Transverse colon (tissue), 3 donors: ENCODE measurements around the gene CHSY3.

ENCODE experiments used
- POLR2A ChIP-seq: fragments of 450-650 bp; IDR thresholded peaks from one replicate; pipeline ENCODE4 v1.6.1; 2016; ENCODE audit warnings: antibody characterized with exemption, mild to moderate bottlenecking, moderate library complexity
- TF ChIP-seq, protein P1 (sequence below), 5 experiments: fragments of 200-600 bp in 3 of 5; fragments of 450-650 bp in 2 of 5; sonication (generic) in 3 of 5; IDR thresholded peaks; 1 replicate in 2 of 5; 2 replicates in 3 of 5; pipeline ENCODE4 v1.5.1; 2016 to 2017; ENCODE audit warnings: antibody characterized with exemption in 5 of 5, inconsistent platforms in 3 of 5, mild to moderate bottlenecking in 2 of 5, moderate library complexity in 1 of 5

DNA sequence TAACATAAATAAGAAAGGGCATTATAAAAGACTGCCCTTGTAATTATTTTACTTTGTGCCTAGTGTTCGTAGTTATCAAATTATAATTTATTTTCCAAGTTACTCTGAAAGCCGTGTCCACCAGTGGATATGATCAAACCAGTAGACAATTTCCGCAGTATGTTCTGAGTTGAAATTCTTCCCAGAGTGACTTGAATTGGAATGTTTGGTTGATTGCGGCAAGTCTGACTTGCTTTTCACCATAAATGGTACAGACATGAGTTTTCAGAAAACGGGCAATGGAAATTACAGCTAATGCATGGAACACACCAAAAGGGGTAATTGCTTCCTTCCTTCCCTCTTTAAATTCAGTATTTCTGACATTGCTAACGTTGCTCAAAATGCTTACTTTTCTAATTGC, 56.6 kb downstream of the CHSY3 start:
- TF ChIP-seq, protein P1, sequence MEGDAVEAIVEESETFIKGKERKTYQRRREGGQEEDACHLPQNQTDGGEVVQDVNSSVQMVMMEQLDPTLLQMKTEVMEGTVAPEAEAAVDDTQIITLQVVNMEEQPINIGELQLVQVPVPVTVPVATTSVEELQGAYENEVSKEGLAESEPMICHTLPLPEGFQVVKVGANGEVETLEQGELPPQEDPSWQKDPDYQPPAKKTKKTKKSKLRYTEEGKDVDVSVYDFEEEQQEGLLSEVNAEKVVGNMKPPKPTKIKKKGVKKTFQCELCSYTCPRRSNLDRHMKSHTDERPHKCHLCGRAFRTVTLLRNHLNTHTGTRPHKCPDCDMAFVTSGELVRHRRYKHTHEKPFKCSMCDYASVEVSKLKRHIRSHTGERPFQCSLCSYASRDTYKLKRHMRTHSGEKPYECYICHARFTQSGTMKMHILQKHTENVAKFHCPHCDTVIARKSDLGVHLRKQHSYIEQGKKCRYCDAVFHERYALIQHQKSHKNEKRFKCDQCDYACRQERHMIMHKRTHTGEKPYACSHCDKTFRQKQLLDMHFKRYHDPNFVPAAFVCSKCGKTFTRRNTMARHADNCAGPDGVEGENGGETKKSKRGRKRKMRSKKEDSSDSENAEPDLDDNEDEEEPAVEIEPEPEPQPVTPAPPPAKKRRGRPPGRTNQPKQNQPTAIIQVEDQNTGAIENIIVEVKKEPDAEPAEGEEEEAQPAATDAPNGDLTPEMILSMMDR (IDR thresholded peaks at IDR 0.05), result no peak
- TF ChIP-seq POLR2A, result no peak
